GM19238 (cell line): Measurements from ENCODE around the gene PSMA3.

ENCODE experiments used
- DNase-seq: peaks from one replicate; pipeline ENCODE4 v3.0.0; 2011; ENCODE audit warnings: low spot score; ENCODE audit not compliant: insufficient read length

PSMA3 gene

GRCh38 chr14:58270628-58271027 is 26.0 kb downstream of the PSMA3 start:
- DNase-seq = no peak

DNA sequence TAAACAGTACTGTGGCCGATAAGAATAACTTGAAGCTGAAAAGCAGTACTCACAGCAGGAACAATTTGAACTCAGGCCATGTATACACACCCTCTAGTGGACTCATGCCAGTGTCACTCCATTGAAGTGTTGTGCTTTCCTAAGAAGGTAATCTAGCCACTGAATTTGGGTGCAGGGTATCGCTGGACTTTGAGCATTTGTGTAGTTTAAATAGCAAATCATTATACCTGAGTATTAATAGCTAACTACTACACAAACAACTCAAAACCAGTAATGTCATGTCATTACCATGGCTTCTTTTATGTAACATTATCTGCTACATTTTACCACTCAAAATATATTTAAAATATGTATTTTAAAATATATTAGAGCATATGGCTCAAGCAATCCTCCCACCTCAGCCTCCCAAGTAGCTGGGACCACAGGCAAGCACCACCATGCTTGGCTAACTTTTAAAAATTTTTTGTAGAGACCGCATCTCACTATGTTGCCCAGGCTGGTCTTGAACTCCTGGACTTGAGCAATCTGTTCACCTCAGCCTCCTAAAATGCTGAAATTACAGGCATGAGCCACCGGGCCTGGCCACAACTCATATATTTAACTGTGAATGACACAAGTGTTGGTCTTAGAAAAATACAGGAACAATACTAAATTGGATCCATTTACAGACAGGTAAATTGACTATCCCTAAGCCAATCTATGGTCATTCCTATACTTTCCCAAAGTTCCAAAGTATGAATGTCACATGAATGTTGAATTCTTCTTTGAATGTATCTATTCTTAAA is 28.1 kb downstream of the PSMA3 start:
- DNase-seq = no peak

GRCh38 chr14:58274881-58275280 is 30.2 kb downstream of the PSMA3 start:
- DNase-seq = no peak

DNA sequence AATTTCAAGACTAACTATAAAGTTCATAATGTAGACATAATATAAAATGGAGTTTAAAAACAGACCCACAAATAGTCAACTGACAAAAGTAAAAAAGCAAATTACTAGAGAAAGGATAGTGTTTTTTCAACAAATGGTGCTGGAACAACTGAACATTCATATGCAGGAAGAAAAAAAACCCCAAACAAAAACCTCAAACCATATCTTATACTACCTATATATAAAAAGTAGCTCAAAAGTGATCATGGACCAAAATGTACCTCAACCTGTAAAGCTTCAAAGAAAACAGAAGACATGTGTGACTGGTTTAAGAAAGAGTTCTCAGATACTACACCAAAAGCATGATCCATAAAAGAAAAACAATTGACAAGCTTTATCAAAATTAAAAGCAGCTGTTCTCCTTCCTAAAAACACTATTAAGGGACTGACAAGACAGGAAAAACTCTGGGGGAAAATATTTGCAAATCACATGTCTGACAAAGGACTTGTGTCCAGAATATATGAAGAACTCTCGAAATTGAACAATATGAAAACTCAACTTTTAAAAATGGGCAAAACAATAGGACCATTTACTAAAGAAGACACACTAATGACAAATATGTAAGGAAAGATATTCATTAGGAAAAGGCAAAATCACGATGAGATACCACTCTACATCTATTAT is 31.0 kb downstream of the PSMA3 start:
- no peak for DNase-seq

GRCh38 chr14:58276208-58276607 is 31.6 kb downstream of the PSMA3 start:
- no peak for DNase-seq

GRCh38 chr14:58278177-58278576 is 33.5 kb downstream of the PSMA3 start:
- no peak for DNase-seq

DNA sequence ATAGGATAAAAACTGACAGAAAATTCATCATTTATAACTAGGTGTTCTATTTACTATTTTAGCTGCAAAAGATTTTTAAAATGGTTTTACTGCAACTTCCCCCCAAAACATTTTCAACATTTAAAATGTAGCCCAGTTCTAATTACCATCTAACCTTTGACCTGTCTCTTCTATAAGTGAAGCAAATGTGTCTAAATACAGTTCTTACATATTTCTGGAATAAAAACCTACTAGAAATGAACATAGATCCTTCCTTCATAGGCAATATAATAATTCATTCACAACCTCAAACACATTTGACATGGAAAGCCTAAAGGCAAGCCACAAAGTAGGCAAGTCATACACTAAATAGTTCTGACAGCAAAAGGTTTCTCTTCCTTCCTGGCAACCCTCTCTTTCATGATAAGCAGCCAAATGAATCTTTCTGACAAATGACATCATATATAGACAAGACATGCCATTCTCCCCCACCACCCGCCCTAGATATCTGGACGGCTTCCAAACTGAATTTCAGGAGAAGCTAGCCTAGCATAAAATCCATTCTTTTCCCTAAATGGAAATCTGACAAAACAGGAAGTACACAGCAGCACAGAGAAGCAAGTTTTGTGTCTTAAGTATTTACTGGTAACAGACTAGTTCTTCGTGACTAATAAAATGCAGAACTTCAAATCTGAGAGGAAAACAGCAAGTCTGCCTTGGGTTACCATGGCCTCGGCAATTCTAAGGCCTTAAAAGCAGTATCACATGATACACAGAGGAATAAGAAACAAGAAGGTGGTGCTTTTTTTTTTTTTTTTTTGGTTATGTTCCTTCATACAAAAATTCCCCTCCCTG is 36.5 kb downstream of the PSMA3 start:
- DNase-seq = no peak

DNA sequence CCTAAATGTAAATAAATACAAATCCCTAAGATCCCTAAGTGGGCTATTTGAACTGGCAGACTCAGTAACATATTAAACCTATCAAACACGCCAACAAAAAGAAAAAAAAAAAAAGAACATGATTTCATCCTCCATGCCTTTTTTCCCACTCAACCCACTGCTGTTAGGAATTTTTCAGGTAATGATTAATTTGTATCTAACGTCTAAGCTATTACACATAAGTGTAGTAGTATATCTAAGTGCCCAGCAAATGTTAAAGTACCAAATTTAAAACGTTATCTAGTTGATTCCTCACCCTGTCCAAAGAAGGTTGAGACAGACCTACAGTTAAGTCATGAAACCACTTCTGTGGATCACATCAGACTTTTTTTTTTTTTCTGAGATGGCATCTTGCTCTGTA is 37.3 kb downstream of the PSMA3 start:
- no peak for DNase-seq

- no peak for DNase-seq
Measured at GRCh38 chr14:58282925-58283593, 38.4 kb downstream of the PSMA3 start.

DNA sequence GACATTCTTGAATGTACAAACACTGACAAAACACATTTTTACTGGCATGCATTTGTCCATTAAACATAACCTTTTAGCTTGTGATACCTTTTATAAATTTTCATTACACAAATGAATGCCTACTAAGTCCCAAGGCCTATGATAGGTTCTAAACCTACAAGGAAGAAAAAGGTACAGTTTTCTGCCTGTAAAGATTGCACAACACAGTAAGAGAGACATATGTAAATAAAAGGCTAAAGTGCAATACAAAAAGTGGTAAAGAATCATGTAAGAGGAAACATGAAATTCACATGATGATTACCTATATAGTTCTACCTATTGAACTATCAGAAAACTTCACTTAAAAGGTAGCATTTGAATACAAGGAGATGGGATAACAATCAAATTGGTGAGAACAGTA is 39.1 kb downstream of the PSMA3 start:
- no peak for DNase-seq

DNA sequence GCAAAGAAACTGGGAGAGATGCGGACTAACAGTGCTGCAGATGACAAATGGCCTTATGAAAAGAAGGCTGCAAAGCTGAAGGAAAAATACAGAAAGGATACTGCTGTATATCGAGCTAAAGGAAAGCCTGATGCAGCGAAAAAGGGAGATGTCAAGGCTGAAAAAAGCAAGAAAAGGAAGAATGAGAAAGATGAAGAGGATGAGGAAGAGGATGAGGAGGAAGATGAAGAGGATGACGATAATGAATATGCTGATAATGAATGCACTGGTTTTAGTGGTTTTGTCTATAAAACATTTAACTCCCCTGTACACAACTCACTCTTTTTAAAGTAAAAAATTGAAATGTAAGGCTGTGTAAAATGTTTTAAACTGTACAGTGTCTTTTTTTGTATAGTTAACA is 40.5 kb downstream of the PSMA3 start:
- no peak for DNase-seq

DNA sequence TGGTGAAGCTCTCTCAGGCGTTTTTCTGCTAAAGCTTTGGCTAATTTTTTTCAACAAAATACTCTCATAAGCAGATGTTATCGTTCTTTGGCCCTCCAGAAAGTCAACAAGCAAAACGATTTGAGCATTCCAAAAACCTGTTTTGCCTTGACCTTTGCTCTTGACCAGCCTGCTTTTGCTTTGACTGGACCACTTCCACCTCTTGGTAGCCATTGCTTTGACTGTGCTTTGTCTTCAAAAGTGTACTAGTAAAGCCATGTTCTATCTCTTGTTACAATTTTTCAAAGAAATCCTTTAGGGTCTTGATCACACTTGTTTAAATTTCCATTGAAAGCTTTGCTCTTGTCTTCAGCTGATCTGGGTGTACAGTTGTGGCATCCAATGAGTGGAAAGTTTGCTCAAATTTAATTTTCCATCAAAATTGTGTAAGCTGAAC is 43.0 kb downstream of the PSMA3 start:
- no peak for DNase-seq

DNA sequence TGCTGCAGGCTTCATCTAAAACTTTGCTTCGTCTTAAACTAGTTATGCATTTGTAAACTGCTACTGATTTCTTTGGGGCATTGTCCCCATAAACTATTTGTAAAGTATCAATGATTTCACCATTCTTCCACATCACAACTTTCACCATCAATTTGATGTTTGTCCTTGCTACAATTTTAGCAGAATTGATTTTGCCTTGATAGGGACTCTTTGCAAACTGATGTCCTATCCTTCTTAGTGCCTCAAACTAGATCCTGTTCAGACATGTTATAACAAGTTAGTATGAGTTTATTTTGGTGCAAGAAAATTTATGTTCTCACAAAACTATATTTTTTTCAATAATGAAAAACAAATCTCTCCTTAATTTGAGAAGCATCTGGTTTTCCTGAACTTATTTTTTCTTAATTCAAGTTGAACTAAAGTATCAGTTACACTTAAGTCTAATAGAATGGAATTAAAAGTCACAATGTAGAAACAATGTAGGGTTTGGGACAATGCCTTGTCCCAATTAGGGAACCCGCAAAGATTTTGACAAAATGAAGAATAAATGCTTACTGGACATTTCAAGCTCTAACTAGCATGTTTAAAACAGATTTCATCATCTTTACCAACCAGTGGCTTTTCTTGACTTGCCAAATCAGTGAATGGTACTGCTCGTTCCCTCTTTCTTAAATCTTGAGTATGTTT is 43.6 kb downstream of the PSMA3 start:
- DNase-seq = no peak

DNA sequence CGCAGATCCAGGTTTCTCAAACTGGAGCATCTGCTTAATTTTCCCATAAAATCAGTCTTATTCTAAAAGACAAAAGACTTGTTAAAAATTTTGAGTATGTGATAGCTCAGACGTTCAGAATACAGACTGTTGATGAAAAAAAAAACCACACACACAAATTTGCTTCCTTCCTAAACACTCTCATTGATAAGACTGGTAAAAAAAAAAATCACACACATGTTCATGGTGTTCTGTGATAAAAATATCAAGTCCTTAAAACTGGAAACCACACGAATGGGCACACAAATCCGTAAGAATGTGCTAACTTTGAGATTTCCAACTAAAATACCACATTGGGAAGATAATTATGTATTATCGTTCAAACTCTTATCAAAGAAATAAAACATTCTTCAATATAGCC is 47.0 kb downstream of the PSMA3 start:
- DNase-seq = no peak

DNA sequence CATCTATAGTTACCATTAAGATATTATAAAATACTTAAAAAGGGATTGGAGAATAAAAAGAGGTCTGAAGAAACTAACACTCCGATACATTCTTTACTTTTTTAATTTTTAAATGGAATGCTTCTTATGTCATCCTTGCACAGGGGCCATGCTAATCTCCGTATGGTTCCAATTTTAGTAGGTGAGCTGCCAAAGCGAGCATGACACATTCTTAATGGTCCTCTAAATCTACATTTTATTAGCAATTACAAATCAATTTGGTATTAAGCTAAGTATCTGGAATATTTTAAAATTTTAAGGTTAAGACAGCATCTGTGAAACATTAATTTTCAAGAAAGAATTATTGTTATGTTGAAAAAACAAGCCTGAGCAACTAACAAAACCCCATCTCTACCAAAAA is 47.5 kb downstream of the PSMA3 start:
- no peak for DNase-seq

DNA sequence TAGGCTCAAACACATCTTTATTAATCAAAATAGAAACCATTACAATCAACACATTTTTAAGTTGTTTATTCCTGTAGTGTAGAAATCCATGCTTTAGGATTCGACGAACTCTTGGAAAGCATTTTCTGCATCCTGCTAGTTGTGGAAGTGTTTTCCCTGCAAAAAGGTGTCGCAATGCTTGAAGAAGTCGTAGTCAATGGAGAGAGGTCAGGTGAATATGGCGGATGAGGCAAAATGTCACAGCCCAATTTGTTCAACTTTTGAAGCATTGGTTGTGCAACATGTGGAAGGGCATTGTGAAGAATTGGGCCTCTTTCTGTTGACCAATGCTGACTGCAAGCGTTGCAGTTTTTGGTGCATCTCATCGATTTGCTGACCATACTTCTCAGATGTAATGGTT is 49.6 kb downstream of the PSMA3 start:
- no peak for DNase-seq

- no peak for DNase-seq
Measured at GRCh38 chr14:58296726-58297125, 52.1 kb downstream of the PSMA3 start.

DNA sequence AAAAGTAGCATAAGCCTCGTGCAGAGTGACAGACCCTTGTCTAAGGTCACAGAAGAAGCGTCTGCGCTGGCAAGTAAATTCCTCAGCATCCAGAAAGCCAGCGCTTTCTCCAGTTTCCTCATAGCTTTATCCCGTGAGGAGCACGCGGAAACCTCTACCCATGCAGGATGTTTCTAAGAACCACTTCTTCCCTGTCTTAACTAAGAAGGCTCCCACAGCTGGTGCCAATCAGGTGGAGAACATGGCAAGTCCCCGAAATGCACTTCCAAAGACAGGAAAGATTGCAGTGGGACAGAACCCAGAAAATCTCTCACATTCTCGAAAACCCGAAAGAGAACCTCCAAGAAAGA is 52.7 kb downstream of the PSMA3 start:
- DNase-seq = no peak

DNA sequence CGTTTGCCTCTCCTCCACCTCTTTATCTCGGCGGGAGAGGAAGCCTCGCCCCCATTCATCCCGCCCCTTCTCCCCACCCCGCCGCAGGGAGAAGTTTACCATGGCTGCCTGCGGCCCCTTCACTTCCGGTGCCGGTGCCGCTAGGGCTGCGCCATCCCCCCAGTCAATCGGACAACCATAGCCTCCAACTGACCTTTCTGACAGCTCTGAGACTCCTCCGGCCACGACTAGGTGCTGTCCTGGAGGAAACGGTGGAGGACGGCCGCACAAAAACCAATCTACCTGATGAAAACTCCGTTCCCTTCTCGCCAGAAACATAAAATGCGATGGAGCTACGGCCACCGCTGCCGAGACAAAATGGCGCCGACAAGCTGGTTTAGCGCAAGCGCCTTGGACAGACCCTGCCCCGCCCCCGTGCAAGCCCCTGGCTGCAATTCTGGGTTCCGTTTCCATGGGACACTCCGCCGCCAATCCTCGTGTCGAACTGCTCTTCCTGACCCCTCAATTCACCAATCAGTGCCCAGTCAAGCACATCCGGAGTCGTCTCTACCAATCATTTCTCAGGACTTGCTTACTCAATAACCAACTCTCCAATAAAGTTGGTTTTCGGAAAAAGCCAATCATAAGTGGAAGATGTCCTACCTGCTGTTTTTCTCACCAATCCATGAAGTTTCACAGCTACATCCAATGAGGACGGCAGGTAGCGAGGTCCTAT is 53.3 kb downstream of the PSMA3 start:
- DNase-seq = peak; percentile 86
